ENCODE results near the gene PAK6.
A peak's percentile ranks its signal among the peaks of the same experiment; 100 is the strongest.

The PAK6 gene

DNA sequence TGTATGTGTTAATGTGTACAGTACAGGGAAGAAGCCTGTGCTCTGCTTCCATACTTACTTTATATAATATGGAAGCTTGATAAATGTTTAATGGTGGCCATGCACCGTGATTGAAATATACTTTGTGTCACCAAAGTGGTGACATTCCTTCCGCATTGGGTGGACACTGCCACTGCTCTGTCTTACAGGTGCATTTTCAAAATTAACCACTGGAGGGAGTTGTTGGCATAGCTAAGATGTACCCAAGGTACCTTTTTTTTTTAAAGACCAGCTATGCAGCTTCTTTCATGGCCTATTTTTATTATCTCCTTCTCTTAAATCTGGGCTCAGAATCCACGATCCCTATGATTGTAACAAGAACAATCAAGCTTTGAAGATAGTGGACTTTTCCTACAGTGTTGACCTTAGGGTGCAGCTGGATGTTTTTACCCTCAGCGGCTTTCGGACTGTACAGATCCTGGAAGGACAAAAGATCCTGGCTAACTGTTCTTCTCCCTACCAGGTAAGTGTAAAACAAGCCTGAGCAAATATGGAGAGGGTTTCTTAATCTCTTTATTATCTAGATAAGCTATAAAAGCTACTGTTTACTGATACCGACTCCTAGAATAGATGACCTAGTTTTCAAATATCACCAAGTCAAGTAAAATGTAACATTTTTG, 21.6 kb upstream of the PAK6 start:
- no peaks in the 10 kb centered on the region for H3K27me3 ChIP-seq (ENCODE audit: control insufficient read depth, low read length)
- H3K4me1 ChIP-seq (ENCODE audit: control insufficient read depth, low read length): no peaks in the 10 kb centered on the region
- H3K4me3 ChIP-seq (ENCODE audit: low read length): no peak overlapping the region
- H3K79me2 ChIP-seq (ENCODE audit: control insufficient read depth, low read length): peaks cover 8% of the 10 kb centered on the region; the same call in 1 of the 2 replicates
- H3K4me2 ChIP-seq (ENCODE audit: low read length): no peak overlapping the region
- TF ChIP-seq, protein P1, sequence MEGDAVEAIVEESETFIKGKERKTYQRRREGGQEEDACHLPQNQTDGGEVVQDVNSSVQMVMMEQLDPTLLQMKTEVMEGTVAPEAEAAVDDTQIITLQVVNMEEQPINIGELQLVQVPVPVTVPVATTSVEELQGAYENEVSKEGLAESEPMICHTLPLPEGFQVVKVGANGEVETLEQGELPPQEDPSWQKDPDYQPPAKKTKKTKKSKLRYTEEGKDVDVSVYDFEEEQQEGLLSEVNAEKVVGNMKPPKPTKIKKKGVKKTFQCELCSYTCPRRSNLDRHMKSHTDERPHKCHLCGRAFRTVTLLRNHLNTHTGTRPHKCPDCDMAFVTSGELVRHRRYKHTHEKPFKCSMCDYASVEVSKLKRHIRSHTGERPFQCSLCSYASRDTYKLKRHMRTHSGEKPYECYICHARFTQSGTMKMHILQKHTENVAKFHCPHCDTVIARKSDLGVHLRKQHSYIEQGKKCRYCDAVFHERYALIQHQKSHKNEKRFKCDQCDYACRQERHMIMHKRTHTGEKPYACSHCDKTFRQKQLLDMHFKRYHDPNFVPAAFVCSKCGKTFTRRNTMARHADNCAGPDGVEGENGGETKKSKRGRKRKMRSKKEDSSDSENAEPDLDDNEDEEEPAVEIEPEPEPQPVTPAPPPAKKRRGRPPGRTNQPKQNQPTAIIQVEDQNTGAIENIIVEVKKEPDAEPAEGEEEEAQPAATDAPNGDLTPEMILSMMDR (IDR thresholded peaks at IDR 0.05; ENCODE audit: low read depth, low read length, poor library complexity, severe bottlenecking): peak; percentile 86
- TF ChIP-seq EZH2phosphoT487 (IDR thresholded peaks at IDR 0.05; ENCODE audit: borderline replicate concordance, low read length): no peak
- H3K9me3 ChIP-seq (ENCODE audit: control insufficient read depth, insufficient read depth, low read length): no peaks in the 10 kb centered on the region
- no peaks in the 10 kb centered on the region for H3K9me2 ChIP-seq (replicated peaks; ENCODE audit: control insufficient read depth, low read length)
- H3K27ac ChIP-seq (ENCODE audit: low read depth, low read length): no peak overlapping the region
- peaks cover 86% of the 10 kb centered on the region for H3K36me3 ChIP-seq (ENCODE audit: control insufficient read depth, low read length)
- H3F3A ChIP-seq (ENCODE audit: control insufficient read depth, insufficient read depth): peaks cover 34% of the 10 kb centered on the region
- no peaks in the 10 kb centered on the region for H4K20me1 ChIP-seq (ENCODE audit: control insufficient read depth, insufficient read depth, low read depth, low read length)

DNA sequence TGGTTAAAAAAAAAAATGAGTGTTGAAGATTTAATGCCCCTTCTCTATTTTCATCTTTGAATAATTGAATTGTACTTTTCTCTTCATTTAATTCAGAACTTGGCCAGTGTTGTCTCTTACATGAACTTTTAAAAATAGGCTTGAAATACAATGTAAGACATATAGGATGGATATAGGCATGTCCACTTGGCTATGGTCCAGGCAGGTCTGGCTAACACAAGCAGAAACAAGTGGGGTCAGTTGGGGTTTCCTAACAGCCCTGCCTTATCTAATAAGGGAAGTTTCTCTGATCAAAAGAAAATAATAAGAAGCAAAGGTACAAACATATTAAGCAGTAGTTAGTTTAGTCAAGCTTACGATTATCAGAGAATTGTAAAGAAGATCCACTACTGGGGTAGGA, 19.1 kb upstream of the PAK6 start:
- TF ChIP-seq, protein P1 (IDR thresholded peaks at IDR 0.05; ENCODE audit: low read depth, low read length, poor library complexity, severe bottlenecking): no peak
- TF ChIP-seq EZH2phosphoT487 (IDR thresholded peaks at IDR 0.05; ENCODE audit: borderline replicate concordance, low read length): no peak
- no peaks in the 10 kb centered on the region for H4K20me1 ChIP-seq (ENCODE audit: control insufficient read depth, insufficient read depth, low read depth, low read length)
- H3F3A ChIP-seq (ENCODE audit: control insufficient read depth, insufficient read depth): peaks cover 26% of the 10 kb centered on the region; the same call in 1 of the 2 replicates
- no peaks in the 10 kb centered on the region for H3K9me2 ChIP-seq (replicated peaks; ENCODE audit: control insufficient read depth, low read length)
- H3K36me3 ChIP-seq (ENCODE audit: control insufficient read depth, low read length): peaks cover 85% of the 10 kb centered on the region
- H3K4me1 ChIP-seq (ENCODE audit: control insufficient read depth, low read length): no peaks in the 10 kb centered on the region
- no peaks in the 10 kb centered on the region for H3K9me3 ChIP-seq (ENCODE audit: control insufficient read depth, insufficient read depth, low read length)
- H3K4me3 ChIP-seq (ENCODE audit: low read length): no peak overlapping the region
- H3K4me2 ChIP-seq (ENCODE audit: low read length): no peak overlapping the region
- no peak overlapping the region for H3K27ac ChIP-seq (ENCODE audit: low read depth, low read length)
- H3K27me3 ChIP-seq (ENCODE audit: control insufficient read depth, low read length): no peaks in the 10 kb centered on the region
- peaks cover 8% of the 10 kb centered on the region; the same call in 1 of the 2 replicates for H3K79me2 ChIP-seq (ENCODE audit: control insufficient read depth, low read length)

DNA sequence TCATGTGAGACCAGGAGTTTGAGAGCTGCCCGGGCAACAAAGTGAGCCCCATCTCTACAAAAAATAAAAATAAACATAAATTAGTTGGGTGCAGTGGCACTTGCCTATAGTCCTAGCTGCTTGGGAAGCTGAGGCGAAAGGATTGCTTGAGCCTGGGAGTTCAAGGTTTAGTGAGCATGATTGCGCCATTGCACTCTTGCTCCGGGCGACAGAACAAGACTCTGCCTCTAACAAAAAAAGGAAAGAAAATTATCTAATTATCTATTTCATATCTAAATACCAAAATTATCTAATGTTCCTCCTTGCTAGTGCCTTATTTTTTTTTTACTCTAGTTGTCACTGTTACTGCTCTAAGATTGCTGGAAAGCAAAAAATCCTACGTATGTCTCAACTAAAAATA, 16.7 kb upstream of the PAK6 start:
- no peaks in the 10 kb centered on the region for H3K9me2 ChIP-seq (replicated peaks; ENCODE audit: control insufficient read depth, low read length)
- H3K4me1 ChIP-seq (ENCODE audit: control insufficient read depth, low read length): no peaks in the 10 kb centered on the region
- TF ChIP-seq, protein P1 (IDR thresholded peaks at IDR 0.05; ENCODE audit: low read depth, low read length, poor library complexity, severe bottlenecking): no peak
- TF ChIP-seq EZH2phosphoT487 (IDR thresholded peaks at IDR 0.05; ENCODE audit: borderline replicate concordance, low read length): no peak
- H3K27ac ChIP-seq (ENCODE audit: low read depth, low read length): no peak overlapping the region
- H4K20me1 ChIP-seq (ENCODE audit: control insufficient read depth, insufficient read depth, low read depth, low read length): no peaks in the 10 kb centered on the region
- peaks cover 20% of the 10 kb centered on the region; the same call in 1 of the 2 replicates for H3F3A ChIP-seq (ENCODE audit: control insufficient read depth, insufficient read depth)
- H3K4me3 ChIP-seq (ENCODE audit: low read length): no peak overlapping the region
- no peak overlapping the region for H3K4me2 ChIP-seq (ENCODE audit: low read length)
- no peaks in the 10 kb centered on the region for H3K27me3 ChIP-seq (ENCODE audit: control insufficient read depth, low read length)
- H3K36me3 ChIP-seq (ENCODE audit: control insufficient read depth, low read length): peaks cover 93% of the 10 kb centered on the region
- no peaks in the 10 kb centered on the region for H3K9me3 ChIP-seq (ENCODE audit: control insufficient read depth, insufficient read depth, low read length)
- peaks cover 8% of the 10 kb centered on the region; the same call in 1 of the 2 replicates for H3K79me2 ChIP-seq (ENCODE audit: control insufficient read depth, low read length)
